HepG2 (cell line): ENCODE measurements around the gene CTDSP1. TPM values are rescaled to one million over a fixed set of nuclear protein-coding genes. Genes with fewer than 3 reads are reported as not detected.

ENCODE experiments used
- ATAC-seq: fragments of 200-7000 bp; cut with Tn5 transposase; 3 replicates; pipeline ENCODE4 v1.9.1; 2020; ENCODE audit warnings: mild to moderate bottlenecking, moderate library complexity
- BruUV-seq: library from RNA; stranded (reverse); fragments of 400-500 nt; replicated peaks from 2 replicates; lab custom pipeline; 2021; lab: Mats Ljungman, UMichigan
- CTCF ChIA-PET: fragments of 300-600 bp; formaldehyde crosslinking; extraction: SDS; loops from one replicate; lab custom pipeline; 2021; ENCODE audit warnings: low total read pairs, inconsistent platforms, low intra/inter-chr PET ratio; lab: Yijun Ruan, JAX
- POLR2A ChIA-PET: fragments of 350-600 bp; sonication (Branson Sonifier 250); formaldehyde crosslinking; loops from one replicate; lab custom pipeline; 2020; ENCODE audit warnings: antibody characterized with exemption, inconsistent platforms; lab: Yijun Ruan, JAX
- DNase-seq: peaks from one replicate; pipeline ENCODE4 v3.0.0-alpha.2; 2015; ENCODE audit warnings: low spot score
- FAIRE-seq: peaks from 3 replicates; lab custom pipeline; 2011; peaks lifted over from hg19 to GRCh38; lab: Jason Lieb, UNC
- H2AFZ ChIP-seq: one replicate; pipeline ENCODE4 v1.6.1; 2011; ENCODE audit warnings: low read length, inconsistent platforms
- H3K27ac ChIP-seq: fragments of 300-600 bp; 3 replicates; pipeline ENCODE4 v1.8.0; 2011; ENCODE audit warnings: mixed run types, mild to moderate bottlenecking, mixed read lengths, low read length, inconsistent platforms; ENCODE audit not compliant: insufficient read depth; ENCODE audit errors: extremely low read length
- H3K27me3 ChIP-seq, 2 experiments: fragments of 200-600 bp in 1 of 2; 2 replicates in 1 of 2; 3 replicates in 1 of 2; pipeline versions ENCODE4 v1.6.0 to v1.8.0; 2011; ENCODE audit warnings: low read length in 2 of 2, mild to moderate bottlenecking in 2 of 2, moderate library complexity in 2 of 2, inconsistent platforms in 1 of 2; ENCODE audit not compliant: insufficient read depth in 2 of 2, control insufficient read depth in 1 of 2
- H3K36me3 ChIP-seq, 2 experiments: fragments of 200-600 bp in 1 of 2; replicated peaks in 1 of 2; 2 replicates in 1 of 2; 3 replicates in 1 of 2; pipeline versions ENCODE4 v1.5.1 to v1.8.0; 2011; ENCODE audit warnings: low read length in 2 of 2, inconsistent platforms in 1 of 2; ENCODE audit not compliant: insufficient read depth in 2 of 2, control insufficient read depth in 1 of 2
- H3K4me1 ChIP-seq: 2 replicates; pipeline ENCODE4 v1.5.1; 2012; ENCODE audit warnings: low read length, inconsistent platforms; ENCODE audit not compliant: insufficient read depth
- H3K4me2 ChIP-seq: 2 replicates; pipeline ENCODE4 v1.6.0; 2011; ENCODE audit warnings: low read depth, low read length, inconsistent platforms
- H3K4me3 ChIP-seq, 3 experiments: fragments of 200-600 bp in 1 of 3; sonication (generic), shearing (Covaris generic) in 1 of 3; replicated peaks in 1 of 3; 2 replicates each; pipeline ENCODE4 v1.5.1; 2011 to 2016; ENCODE audit warnings: low read length in 3 of 3, inconsistent platforms in 2 of 3, low read depth in 2 of 3, mild to moderate bottlenecking in 2 of 3, control low read depth in 1 of 3, mixed read lengths in 1 of 3; ENCODE audit not compliant: insufficient read depth in 1 of 3
- H3K79me2 ChIP-seq: one replicate; pipeline ENCODE4 v1.6.1; 2011; ENCODE audit warnings: low read length, inconsistent platforms; ENCODE audit not compliant: insufficient read depth
- H3K9ac ChIP-seq: 2 replicates; pipeline ENCODE4 v1.6.0; 2011; ENCODE audit warnings: mild to moderate bottlenecking, low read depth, low read length, inconsistent platforms; ENCODE audit not compliant: insufficient read depth
- H3K9me3 ChIP-seq: 2 replicates; pipeline ENCODE4 v1.5.1; 2012; ENCODE audit warnings: mild to moderate bottlenecking, low read length
- H4K20me1 ChIP-seq: 2 replicates; pipeline ENCODE4 v1.6.0; 2011; ENCODE audit warnings: inconsistent platforms, mild to moderate bottlenecking, low read length, moderate library complexity; ENCODE audit not compliant: insufficient read depth
- ELF3 ChIP-seq: IDR thresholded peaks from 2 replicates; pipeline ENCODE4 v1.6.1; 2016; ENCODE audit warnings: missing genetic modification reagents, missing compliant biosample characterization
- FOXJ3 ChIP-seq: sonication (generic); formaldehyde crosslinking; IDR thresholded peaks from 2 replicates; pipeline ENCODE4 v1.4.0; 2020; ENCODE audit warnings: missing genetic modification reagents, mild to moderate bottlenecking, borderline replicate concordance
- KLF12 ChIP-seq: sonication (generic); formaldehyde crosslinking; IDR thresholded peaks from 2 replicates; pipeline ENCODE4 v1.4.0; 2020; ENCODE audit warnings: missing genetic modification reagents, borderline replicate concordance
- ZNF24 ChIP-seq: fragments of 450-650 bp; IDR thresholded peaks from 2 replicates; pipeline ENCODE4 v1.6.1; 2017; ENCODE audit warnings: antibody characterized with exemption, mild to moderate bottlenecking
- ZNF687 ChIP-seq: sonication (generic); formaldehyde crosslinking; IDR thresholded peaks from 2 replicates; pipeline ENCODE4 v1.5.1; 2020; ENCODE audit warnings: mild to moderate bottlenecking, missing genetic modification reagents, moderate library complexity
- ZNF709 ChIP-seq: sonication (generic); formaldehyde crosslinking; IDR thresholded peaks from 2 replicates; pipeline ENCODE4 v1.5.0; 2020; ENCODE audit warnings: mild to moderate bottlenecking, missing genetic modification reagents
- WGBS: methylation state at CpG from one replicate; pipeline ENCODE4 v1.1.6; 2017; ENCODE audit warnings: low lambda C conversion rate; 5-methylcytosine and 5-hydroxymethylcytosine counted together
- in situ Hi-C: cut with HindIII; loops from 2 replicates; pipeline ENCODE4 v1.10.0; 2017; ENCODE audit warnings: low pct_unique_long_range_greater_than_20kb; ENCODE audit not compliant: extremely low pct_ligation_motif_present
- intact Hi-C: fragments of 100-400 bp; cut with micrococcal nuclease; formaldehyde crosslinking; loops from one replicate; pipeline ENCODE4 v1.10.0; 2022; ENCODE audit not compliant: unreplicated experiment
- polyA plus RNA-seq, 8 experiments: library from polyadenylated mRNA; depleted of rRNA in 3 of 8; stranded (reverse) in 7 of 8; unstranded in 1 of 8; fragments of >200 nt; fragmentation: Illumina TruSeq in 4 of 8; extraction: Trizol in 4 of 8; gene quantifications; 2 replicates each; pipeline versions ENCODE4 v1.2.1 to v1.2.3, GENCODE V29; 2011 to 2016; ENCODE audit warnings: low read depth in 4 of 8, missing spikeins in 1 of 8, mixed read lengths in 1 of 8; ENCODE audit not compliant: insufficient read depth in 1 of 8
- total RNA-seq, 5 experiments: library from RNA; depleted of rRNA; stranded (reverse); fragments of >200 nt; fragmentation: Illumina TruSeq; extraction: Trizol; gene quantifications; 2 replicates each; pipeline ENCODE4 v1.2.3, GENCODE V29; 2016; ENCODE audit warnings: low read depth in 1 of 5

CTDSP1 gene
- total and polyA plus RNA-seq, 2 of the 13 experiments (the other 11 are each of a cell fraction or from before 2014, with no cell fraction given) = 91.0 to 268 TPM

DNA sequence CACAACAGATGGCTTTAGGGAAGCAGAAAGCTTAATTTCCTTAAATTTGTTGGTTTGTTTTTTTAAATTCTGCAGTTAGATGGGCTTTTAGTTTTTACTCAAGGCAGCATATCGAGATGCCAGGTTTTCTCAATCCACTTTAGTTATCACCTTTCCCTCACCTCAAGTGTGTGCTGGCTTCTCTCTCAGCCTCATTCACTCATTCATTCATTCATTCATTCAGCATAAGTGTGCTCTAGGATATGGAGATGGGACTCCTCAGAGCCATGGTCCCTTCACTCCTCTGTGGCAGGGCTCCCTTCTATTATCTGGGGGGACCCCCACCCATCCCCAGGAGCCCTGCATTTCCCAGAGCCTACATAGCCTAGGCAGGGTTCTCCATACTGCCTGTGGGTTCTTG is 38.3 kb downstream of the CTDSP1 start:
- no peak overlapping the region for H3K4me3 ChIP-seq
- ChIA-PET CTCF (no interaction called here), POLR2A (interaction anchor here (1.0 kb wide), 2 partner anchors 19 kb away, joined by 3 read pairs; partner anchors contain the start of gene VIL1)
- no peaks in the 10 kb centered on the region for H4K20me1 ChIP-seq
- no peaks in the 10 kb centered on the region for H3K27me3 ChIP-seq
- no peak overlapping the region for H3K9ac ChIP-seq
- 97% methylated on average over 1 of the region's 1 CpG for WGBS
- no TSS peak for BruUV-seq
- H3K4me2 ChIP-seq = no peak overlapping the region
- FAIRE-seq (no peak), ATAC-seq (no peak), DNase-seq (no peak)
- no peaks in the 10 kb centered on the region for H3K9me3 ChIP-seq
- TF ChIP-seq ZNF24 (peak; percentile 81), FOXJ3 (CRISPR knock-in tag) (no peak), ELF3 (CRISPR knock-in tag) (no peak), ZNF709 (no peak)
- no peak overlapping the region for H3K27ac ChIP-seq
- H3K79me2 ChIP-seq = no peaks in the 10 kb centered on the region
- H3K4me1 ChIP-seq = peaks cover 29% of the 10 kb centered on the region
- in situ Hi-C loops (no loop called here), intact Hi-C loops (no loop called here)
- H3K36me3 ChIP-seq = peaks cover 37 to 81% of the 10 kb centered on the region in 2 experiments
- H2AFZ ChIP-seq = no peak overlapping the region

GRCh38 chr2:218438596-218438995 is 38.9 kb downstream of the CTDSP1 start:
- ChIA-PET POLR2A (interaction anchor here (0.7 to 1.0 kb wide), 2 partner anchors 19 to 20 kb away, joined by 3 read pairs; partner anchors contain the start of gene VIL1), CTCF (no interaction called here)
- Histone ChIP-seq H3K27ac (no peak overlapping the region), H3K36me3 (peaks cover 41 to 86% of the 10 kb centered on the region in 2 experiments), H3K9ac (no peak overlapping the region), H3K27me3 (no peaks in the 10 kb centered on the region), H3K79me2 (no peaks in the 10 kb centered on the region), H3K4me3 (no peak overlapping the region), H3K9me3 (no peaks in the 10 kb centered on the region), H3K4me2 (no peak overlapping the region), H4K20me1 (no peaks in the 10 kb centered on the region), H3K4me1 (peaks cover 35% of the 10 kb centered on the region), H2AFZ (no peak overlapping the region)
- 93% methylated on average over 4 of the region's 4 CpGs for WGBS
- in situ Hi-C loops (no loop called here), intact Hi-C loops (no loop called here)
- FAIRE-seq = no peak
- ATAC-seq = no peak
- peak; percentile 19; the same call in 1 of the 2 replicates for TF ChIP-seq ZNF687 (CRISPR knock-in tag)
- TF ChIP-seq KLF12 (CRISPR knock-in tag) = no peak
- DNase-seq = no peak
- no TSS peak for BruUV-seq
